ENCODE results near the gene TTC17. TPM values are rescaled to one million over a fixed set of nuclear protein-coding genes. Genes with fewer than 3 reads are reported as not detected.

TTC17 gene
- total and polyA plus RNA-seq, 2 of the 4 experiments (the other 2 are of a cell fraction) = 56.3 to 61.3 TPM

GRCh38 chr11:43517518-43517917 is 158.8 kb downstream of the TTC17 start:
- Histone ChIP-seq H3K9ac (ENCODE audit: low read depth, low read length) (no peak overlapping the region), H3K79me1 (ENCODE audit: low read depth in 1 of 2, low read length in 2 of 2) (no peaks in the 10 kb centered on the region), H3K9me1 (ENCODE audit: insufficient read depth, low read length) (no peaks in the 10 kb centered on the region), H4K5ac (ENCODE audit: low read depth, low read length) (no peak overlapping the region), H2BK20ac (ENCODE audit: low read depth, low read length) (no peak overlapping the region), H3K4me2 (ENCODE audit: low read depth, low read length) (no peak overlapping the region), H3K14ac (replicated peaks; ENCODE audit: low read depth, low read length) (no peak overlapping the region), H3K27me3 (ENCODE audit: control insufficient read depth, insufficient read depth, low read length) (no peaks in the 10 kb centered on the region; the same call in 1 of the 2 replicates), H3K4ac (ENCODE audit: low read depth, low read length) (no peak overlapping the region), H3K18ac (ENCODE audit: low read depth, low read length) (no peak overlapping the region), H2BK15ac (ENCODE audit: low read depth, low read length) (no peak overlapping the region), H3K4me1 (ENCODE audit: control insufficient read depth, insufficient read depth, low read length) (no peaks in the 10 kb centered on the region), H2AFZ (replicated peaks; ENCODE audit: low read length, poor library complexity) (no peak overlapping the region), H3K9me3 (ENCODE audit: control insufficient read depth, insufficient read depth, low read length) (no peaks in the 10 kb centered on the region), H2BK5ac (ENCODE audit: low read depth, low read length, poor library complexity, severe bottlenecking) (no peak overlapping the region), H4K8ac (ENCODE audit: low read depth in 2 of 2, low read length in 2 of 2) (no peak overlapping the region), H4K20me1 (ENCODE audit: insufficient read depth, low read length) (no peaks in the 10 kb centered on the region), H2AK9ac (replicated peaks; ENCODE audit: low read depth, low read length, poor library complexity) (no peak overlapping the region), H2BK120ac (ENCODE audit: low read depth, low read length) (no peak overlapping the region), H3K36me3 (ENCODE audit: control insufficient read depth, insufficient read depth, low read length) (no peaks in the 10 kb centered on the region), H3K27ac (ENCODE audit: insufficient read depth, low read length) (no peak overlapping the region), H4K91ac (ENCODE audit: insufficient read depth, low read depth, low read length) (no peak overlapping the region), H3K56ac (ENCODE audit: extremely low read depth, insufficient read depth, low read length) (no peak overlapping the region), H3K4me3 (ENCODE audit: insufficient read depth, low read depth, low read length) (no peak overlapping the region), H2AK5ac (ENCODE audit: low read depth, low read length) (no peak overlapping the region), H3K23ac (ENCODE audit: low read depth, low read length) (no peak overlapping the region)
- ChIA-PET POLR2A (ENCODE audit: unreplicated experiment) (no interaction called here), CTCF (interaction anchor here (0.9 kb wide), 1 partner anchor 334 kb away, joined by 3 read pairs; no protein-coding TSS in a partner anchor)
- no TSS peak for BruUV-seq (replicated peaks)
- in situ Hi-C loops (cut with MboI; ENCODE audit: low sequenced_read_pairs) = no loop called here
- TF ChIP-seq POLR2A (IDR thresholded peaks at IDR 0.05; ENCODE audit: low read depth, low read length) (no peak), BHLHE40 (IDR thresholded peaks at IDR 0.05; ENCODE audit: low read depth, low read length) (no peak), ELK1 (IDR thresholded peaks at IDR 0.05; ENCODE audit: borderline replicate concordance, low read depth, low read length) (no peak), RCOR1 (IDR thresholded peaks at IDR 0.05; ENCODE audit: insufficient replicate concordance, low read length) (no peak), CEBPB (IDR thresholded peaks at IDR 0.05; ENCODE audit: low read depth, low read length) (no peak), CHD1 (IDR thresholded peaks at IDR 0.05; ENCODE audit: low read depth, low read length) (no peak), RAD21 (IDR thresholded peaks at IDR 0.05; ENCODE audit: low read length) (no peak), MAFK (IDR thresholded peaks at IDR 0.05; ENCODE audit: low read depth, low read length) (no peak), FOS (IDR thresholded peaks at IDR 0.05; ENCODE audit: low read depth, low read length) (no peak), MAZ (IDR thresholded peaks at IDR 0.05; ENCODE audit: borderline replicate concordance, low read depth, low read length) (no peak), RFX5 (IDR thresholded peaks at IDR 0.05; ENCODE audit: low read depth, low read length) (no peak), SMC3 (IDR thresholded peaks at IDR 0.05; ENCODE audit: low read depth, low read length) (no peak), NFE2L2 (IDR thresholded peaks at IDR 0.05; ENCODE audit: low read depth, low read length) (no peak), MXI1 (IDR thresholded peaks at IDR 0.05; ENCODE audit: borderline replicate concordance, low read depth, low read length) (no peak), CTCF (conservative IDR thresholded peaks at IDR 0.05; ENCODE audit: low read depth, low read length) (no peak), USF2 (IDR thresholded peaks at IDR 0.05; ENCODE audit: low read depth, low read length) (no peak)
- peak; percentile 26 for DNase-seq
- peak; percentile 21; the same call in 1 of the 2 replicates for ATAC-seq (ENCODE audit: low read depth)
- intact Hi-C loops (cut with micrococcal nuclease) = no loop called here
- WGBS, 2 experiments (ENCODE audit: extremely low coverage in 2 of 2, insufficient read length in 1 of 2) = 100% methylated on average over 1 of the region's 2 CpGs; no CpG with 5 or more reads in 1 of the 2 experiments
- dilution Hi-C loops (cut with HindIII; ENCODE audit: low sequenced_read_pairs, unreplicated experiment) = no loop called here
